ENCODE measurements around the gene DISP2.

The DISP2 gene

DNA sequence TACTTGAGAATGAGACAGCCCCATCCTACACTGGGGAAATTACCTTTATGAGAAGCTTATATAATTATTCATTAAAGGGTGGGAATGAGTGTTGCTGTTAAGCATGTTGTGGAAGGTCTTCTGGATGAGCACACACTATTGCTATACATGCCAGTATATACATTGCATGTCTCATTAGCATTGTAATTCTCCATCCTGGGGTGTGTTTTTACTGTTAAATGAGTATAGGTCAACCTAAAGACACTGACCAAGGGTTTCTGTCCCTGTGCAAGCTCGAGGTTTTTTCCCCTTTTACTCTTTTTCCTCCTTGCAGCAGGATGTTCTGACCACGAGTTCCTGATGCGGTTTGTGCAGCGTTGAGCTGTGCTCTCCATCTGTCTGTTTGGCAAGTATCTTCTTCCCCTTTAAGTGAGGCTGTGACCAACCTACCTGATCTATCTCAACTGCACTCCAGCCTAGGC is 40.4 kb downstream of the DISP2 start:
- TF ChIP-seq CTCF (IDR thresholded peaks at IDR 0.05; ENCODE audit: insufficient read depth, low read length, poor library complexity, severe bottlenecking), result no peak
- H3K4me3 ChIP-seq (replicated peaks; ENCODE audit: low read depth, low read length), result no peak overlapping the region
- no peak for DNase-seq (ENCODE audit: extremely low read depth, insufficient read length)
- H3K27me3 ChIP-seq (replicated peaks; ENCODE audit: control insufficient read depth, insufficient read depth, low read length), result no peaks in the 10 kb centered on the region
- H3K36me3 ChIP-seq (ENCODE audit: control insufficient read depth, insufficient read depth, low read length), result no peaks in the 10 kb centered on the region

DNA sequence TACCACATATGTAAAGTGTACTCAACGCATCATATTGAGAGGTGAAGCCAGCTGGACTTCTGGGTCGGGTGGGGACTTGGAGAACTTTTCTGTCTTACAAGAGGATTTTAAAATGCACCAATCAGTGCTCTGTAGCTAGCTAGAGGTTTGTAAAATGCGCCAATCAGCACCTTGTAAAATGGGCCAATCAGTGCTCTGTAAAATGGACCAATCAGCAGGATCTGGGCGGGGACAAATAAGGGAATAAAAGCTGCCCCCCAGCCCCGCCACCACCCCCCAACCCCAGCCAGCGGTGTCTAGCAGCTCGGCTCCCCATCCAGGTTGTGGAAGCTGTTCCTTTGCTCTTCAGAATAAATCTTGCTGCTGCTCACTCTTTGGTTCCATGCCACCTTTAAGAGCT is 41.4 kb downstream of the DISP2 start:
- H3K27me3 ChIP-seq (replicated peaks; ENCODE audit: control insufficient read depth, insufficient read depth, low read length), result no peaks in the 10 kb centered on the region

DNA sequence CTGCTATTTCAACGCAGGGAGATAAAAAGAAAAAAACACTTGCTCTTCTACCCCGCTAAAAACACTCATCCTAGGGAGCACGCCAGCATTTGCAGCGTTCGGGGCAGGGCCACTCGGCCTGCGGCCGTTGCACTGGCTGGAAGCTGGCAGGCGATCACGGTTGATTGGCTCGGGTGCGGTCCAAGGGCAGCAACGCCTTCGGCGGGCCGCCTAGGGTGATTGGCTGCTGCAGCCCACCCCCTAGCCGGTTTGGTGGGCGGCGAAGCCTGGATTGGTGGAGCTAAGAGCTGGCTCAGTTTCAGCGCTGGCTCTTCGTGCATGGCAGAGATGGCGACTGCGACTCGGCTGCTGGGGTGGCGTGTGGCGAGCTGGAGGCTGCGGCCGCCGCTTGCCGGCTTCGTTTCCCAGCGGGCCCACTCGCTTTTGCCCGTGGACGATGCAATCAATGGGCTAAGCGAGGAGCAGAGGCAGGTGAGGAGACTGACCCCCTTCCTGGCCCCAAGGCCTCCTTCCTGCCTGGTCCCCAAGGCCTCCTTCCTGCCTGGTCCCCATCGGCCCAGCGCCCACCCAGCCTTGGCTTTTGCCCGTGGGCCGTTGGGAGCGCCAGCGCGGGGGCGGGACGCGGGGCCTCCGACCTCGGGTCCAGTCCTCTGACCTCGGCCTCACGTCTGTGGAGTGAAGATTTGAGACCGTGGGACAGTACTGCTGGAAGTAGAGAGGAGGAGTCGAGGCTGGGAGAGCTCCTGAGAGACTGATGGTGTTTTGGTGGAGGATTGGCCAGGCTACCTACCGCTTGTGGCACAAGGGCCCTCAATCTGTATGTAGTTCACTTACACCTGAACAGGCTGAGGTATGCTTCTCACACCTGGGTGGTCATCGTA is 47.7 kb downstream of the DISP2 start, which contains the start of gene IVD:
IVD (plus strand) TSS at position 295 of the 881 bp plus-strand sequence; CDS start at position 328, 33 bp downstream.
- Histone ChIP-seq H3K27me3 (replicated peaks; ENCODE audit: control insufficient read depth, insufficient read depth, low read length) (no peaks in the 10 kb centered on the region), H3K36me3 (ENCODE audit: control insufficient read depth, insufficient read depth, low read length) (peaks cover 12% of the 10 kb centered on the region), H3K4me3 (replicated peaks; ENCODE audit: low read depth, low read length) (peak within 1 kb of the TSS; percentile 73)
- TF ChIP-seq CTCF (IDR thresholded peaks at IDR 0.05; ENCODE audit: insufficient read depth, low read length, poor library complexity, severe bottlenecking), result no peak
- peak; percentile 91 for DNase-seq (ENCODE audit: extremely low read depth, insufficient read length)

More for the DNA sequence above, 41.4 kb downstream of the DISP2 start:
- no peak for DNase-seq (ENCODE audit: extremely low read depth, insufficient read length)
- no peak for TF ChIP-seq CTCF (IDR thresholded peaks at IDR 0.05; ENCODE audit: insufficient read depth, low read length, poor library complexity, severe bottlenecking)
- Histone ChIP-seq H3K4me3 (replicated peaks; ENCODE audit: low read depth, low read length) (no peak overlapping the region), H3K36me3 (ENCODE audit: control insufficient read depth, insufficient read depth, low read length) (no peaks in the 10 kb centered on the region)

- Histone ChIP-seq H3K27me3 (replicated peaks; ENCODE audit: control insufficient read depth, insufficient read depth, low read length) (no peaks in the 10 kb centered on the region), H3K4me3 (replicated peaks; ENCODE audit: low read depth, low read length) (peak overlapping the region; percentile 4; the same call in 1 of the 2 replicates), H3K36me3 (ENCODE audit: control insufficient read depth, insufficient read depth, low read length) (peaks cover 22% of the 10 kb centered on the region)
- DNase-seq (ENCODE audit: extremely low read depth, insufficient read length), result peak; percentile 41
- no peak for TF ChIP-seq CTCF (IDR thresholded peaks at IDR 0.05; ENCODE audit: insufficient read depth, low read length, poor library complexity, severe bottlenecking)
These were observed 49.4 kb downstream of the DISP2 start for GRCh38 chr15:40407330-40407990.

DNA sequence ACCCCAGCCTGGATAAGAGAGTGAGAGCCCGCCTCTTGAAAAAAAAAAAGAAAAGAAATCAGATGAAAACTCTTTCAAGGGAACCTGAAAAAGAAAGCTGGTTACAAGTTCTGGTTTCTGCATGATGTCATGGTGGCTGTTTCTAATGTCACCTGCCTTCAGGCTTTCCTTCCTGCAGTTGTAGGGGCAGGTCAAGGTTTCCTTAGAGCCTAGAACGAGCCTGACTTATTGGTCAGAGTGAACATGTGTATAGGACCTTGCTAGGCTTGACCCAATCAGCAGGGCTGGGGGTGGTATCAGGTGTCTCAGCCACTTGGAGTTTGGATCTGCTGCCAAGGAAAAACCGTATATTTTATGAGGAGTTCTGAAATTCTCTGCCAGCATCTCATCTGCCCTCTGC is 51.3 kb downstream of the DISP2 start:
- DNase-seq (ENCODE audit: extremely low read depth, insufficient read length), result peak; percentile 19
- Histone ChIP-seq H3K27me3 (replicated peaks; ENCODE audit: control insufficient read depth, insufficient read depth, low read length) (no peaks in the 10 kb centered on the region), H3K36me3 (ENCODE audit: control insufficient read depth, insufficient read depth, low read length) (peaks cover 33% of the 10 kb centered on the region), H3K4me3 (replicated peaks; ENCODE audit: low read depth, low read length) (no peak overlapping the region)
- TF ChIP-seq CTCF (IDR thresholded peaks at IDR 0.05; ENCODE audit: insufficient read depth, low read length, poor library complexity, severe bottlenecking), result no peak

All from GM06990 (cell line).